ENCODE results near the gene CCDC7.

DNA sequence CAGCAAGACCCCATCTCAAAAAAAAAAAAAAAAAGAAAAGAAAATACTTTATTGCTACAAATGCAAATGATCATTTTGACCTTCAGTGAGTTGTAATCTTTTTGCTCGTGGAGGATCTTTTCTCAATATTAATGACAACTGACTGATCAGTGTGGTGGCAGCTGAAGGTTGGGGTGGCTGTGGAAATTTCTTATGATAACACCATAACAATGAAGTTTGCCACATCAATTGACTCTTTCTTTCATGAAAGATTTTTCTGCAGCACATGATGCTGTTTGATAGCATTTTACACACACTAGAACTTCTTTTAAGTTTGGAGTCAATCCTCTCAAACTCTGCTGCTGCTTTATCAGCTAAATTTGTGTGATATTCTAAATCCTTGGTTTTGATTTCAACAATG lies 12.4 kb upstream of the CCDC7 start:
- TF ChIP-seq POLR2A (IDR thresholded peaks at IDR 0.05; ENCODE audit: low read length) (no peak), GATA1 (IDR thresholded peaks at IDR 0.05; ENCODE audit: low read depth, low read length) (no peak)
